GM06990 (cell line): Measurements from ENCODE around the gene KCTD18.

Experiments used
- DNase-seq: peaks from one replicate; pipeline ENCODE4 v3.0.0-alpha.2; 2011; ENCODE audit not compliant: insufficient read length; ENCODE audit errors: extremely low read depth
- H3K27me3 ChIP-seq: replicated peaks from 2 replicates; pipeline ENCODE4 v1.6.0; 2011; ENCODE audit warnings: low read length; ENCODE audit not compliant: control insufficient read depth, insufficient read depth
- H3K36me3 ChIP-seq: 2 replicates; pipeline ENCODE4 v1.5.1; 2011; ENCODE audit warnings: low read length; ENCODE audit not compliant: control insufficient read depth, insufficient read depth
- H3K4me3 ChIP-seq: replicated peaks from 2 replicates; pipeline ENCODE4 v1.5.1; 2011; ENCODE audit warnings: low read depth, mild to moderate bottlenecking, control low read depth, low read length
- CTCF ChIP-seq: IDR thresholded peaks from 2 replicates; pipeline ENCODE4 v1.5.1; 2011; ENCODE audit warnings: low read length, control low read depth, mild to moderate bottlenecking, inconsistent platforms; ENCODE audit not compliant: insufficient read depth, poor library complexity, severe bottlenecking

The KCTD18 gene

GRCh38 chr2:200477667-200478131, 32.2 kb downstream of the KCTD18 start:
- no peak overlapping the region for H3K4me3 ChIP-seq
- no peaks in the 10 kb centered on the region for H3K27me3 ChIP-seq
- no peak for DNase-seq
- no peak for TF ChIP-seq CTCF
- H3K36me3 ChIP-seq = no peaks in the 10 kb centered on the region

- H3K36me3 ChIP-seq = no peaks in the 10 kb centered on the region
- H3K27me3 ChIP-seq = no peaks in the 10 kb centered on the region
- no peak for DNase-seq
- no peak overlapping the region for H3K4me3 ChIP-seq
- no peak for TF ChIP-seq CTCF
Measured at GRCh38 chr2:200476836-200477235, 33.0 kb downstream of the KCTD18 start.

GRCh38 chr2:200475795-200476194, 34.1 kb downstream of the KCTD18 start:
- H3K27me3 ChIP-seq = no peaks in the 10 kb centered on the region
- no peaks in the 10 kb centered on the region for H3K36me3 ChIP-seq
- no peak for DNase-seq
- no peak overlapping the region for H3K4me3 ChIP-seq
- no peak for TF ChIP-seq CTCF

GRCh38 chr2:200472853-200473464, 36.9 kb downstream of the KCTD18 start:
- no peak overlapping the region for H3K4me3 ChIP-seq
- TF ChIP-seq CTCF = no peak
- no peaks in the 10 kb centered on the region for H3K27me3 ChIP-seq
- no peaks in the 10 kb centered on the region; the same call in 1 of the 2 replicates for H3K36me3 ChIP-seq
- peak; percentile 48 for DNase-seq

- TF ChIP-seq CTCF = no peak
- no peaks in the 10 kb centered on the region; the same call in 1 of the 2 replicates for H3K36me3 ChIP-seq
- no peak for DNase-seq
- no peak overlapping the region for H3K4me3 ChIP-seq
- H3K27me3 ChIP-seq = no peaks in the 10 kb centered on the region
Measured at GRCh38 chr2:200471928-200472645, 37.8 kb downstream of the KCTD18 start.
